Hepatocyte (in vitro differentiated cells): ENCODE data around the gene STPG1.

Experiments
- CTCF ChIP-seq: fragments of 200-600 bp; sonication (generic); IDR thresholded peaks from 2 replicates; pipeline ENCODE4 v1.5.1; 2016; ENCODE audit warnings: antibody characterized with exemption, mild to moderate bottlenecking; ENCODE audit not compliant: poor library complexity
- EZH2 ChIP-seq: fragments of 200-600 bp; sonication (generic); IDR thresholded peaks from 2 replicates; pipeline ENCODE4 v1.6.1; 2016; ENCODE audit warnings: antibody characterized with exemption, mild to moderate bottlenecking, borderline replicate concordance

GRCh38 chr1:24417681-24418080 is 4.1 kb upstream of the STPG1 start:
- no peak for TF ChIP-seq CTCF
- no peak for TF ChIP-seq EZH2
